Measurements from ENCODE around the gene KLHL22.
A peak's percentile ranks its signal among the peaks of the same experiment; 100 is the strongest.

Gene KLHL22

DNA sequence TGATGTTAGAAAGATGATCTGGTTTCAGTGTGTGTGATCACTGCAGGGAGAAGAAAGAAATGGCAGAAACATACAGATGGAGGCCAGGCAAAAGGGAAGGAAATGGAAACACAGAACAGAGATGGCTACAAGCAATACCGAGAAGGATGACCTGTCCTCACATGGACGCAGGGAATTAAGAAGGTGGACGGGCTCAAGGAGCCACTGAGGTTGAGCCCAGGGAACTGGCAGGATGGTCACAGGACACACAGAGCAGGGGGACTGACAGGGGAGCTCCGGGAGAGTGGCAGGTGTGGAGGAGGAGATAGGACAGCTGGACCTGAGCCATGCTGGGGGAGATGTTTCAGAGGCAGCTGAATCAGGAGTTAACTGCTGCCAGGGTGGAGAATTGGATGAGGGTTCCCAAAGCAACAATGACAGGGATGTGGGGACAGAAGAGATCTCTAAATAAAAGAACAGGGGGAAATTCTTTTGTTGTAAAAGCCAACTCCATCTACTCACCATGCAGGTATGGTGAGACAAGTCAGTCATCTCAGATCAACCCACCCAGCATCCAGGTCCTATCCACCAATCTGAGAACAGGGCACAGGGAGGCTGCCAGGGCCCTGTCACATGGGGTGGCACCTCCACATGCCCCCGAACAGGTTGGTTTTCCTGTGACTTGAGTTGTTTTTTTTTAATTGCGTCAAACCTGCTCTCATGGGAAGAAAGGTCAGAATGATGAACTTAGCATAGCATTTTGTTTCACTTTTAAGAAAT lies 26.3 kb downstream of the KLHL22 start:
- H3K79me1 ChIP-seq (ENCODE audit: low read length), result no peaks in the 10 kb centered on the region
- no peak overlapping the region for H2BK120ac ChIP-seq (ENCODE audit: insufficient read depth, low read length, poor library complexity)
- H4K91ac ChIP-seq (ENCODE audit: low read depth, low read length), result no peak overlapping the region
- H2BK5ac ChIP-seq (ENCODE audit: low read depth, low read length, poor library complexity), result no peak overlapping the region
- no peaks in the 10 kb centered on the region for H3K27me3 ChIP-seq (ENCODE audit: insufficient read depth, low read length)
- no peaks in the 10 kb centered on the region for H3K79me2 ChIP-seq (ENCODE audit: control insufficient read depth, insufficient read depth, low read length, poor library complexity)
- no peak overlapping the region for H3K9ac ChIP-seq (ENCODE audit: low read length)
- H3K14ac ChIP-seq (ENCODE audit: low read length), result no peak overlapping the region
- H3K18ac ChIP-seq (ENCODE audit: low read length), result no peak overlapping the region
- no peak overlapping the region for H3K4ac ChIP-seq (ENCODE audit: low read depth, low read length)
- H3K36me3 ChIP-seq (ENCODE audit: control insufficient read depth in 1 of 2, insufficient read depth in 2 of 2, low read length in 2 of 2), result peaks cover 22 to 30% of the 10 kb centered on the region in 2 experiments
- no peak overlapping the region for H2AK5ac ChIP-seq (ENCODE audit: low read length)
- no peaks in the 10 kb centered on the region for H3K9me3 ChIP-seq (ENCODE audit: insufficient read depth, low read depth, low read length)
- H3K4me3 ChIP-seq (ENCODE audit: low read depth, low read length), result no peak overlapping the region
- no peak overlapping the region for H4K12ac ChIP-seq (ENCODE audit: low read depth, low read length)
- H3K27ac ChIP-seq (ENCODE audit: low read depth, low read length), result no peak overlapping the region
- no peak overlapping the region for H4K8ac ChIP-seq (ENCODE audit: low read depth, low read length)
- no peak for DNase-seq
- H3K4me2 ChIP-seq (ENCODE audit: low read length), result no peak overlapping the region
- no peak overlapping the region for H2BK12ac ChIP-seq (ENCODE audit: low read length)
- no peak overlapping the region for H2AFZ ChIP-seq (ENCODE audit: insufficient read depth, low read length, poor library complexity)
- peak overlapping the region; percentile 22 for H3K23ac ChIP-seq (ENCODE audit: low read length)
- H3K4me1 ChIP-seq (ENCODE audit: control insufficient read depth in 1 of 2, insufficient read depth in 2 of 2, low read length in 2 of 2), result peaks cover 3% of the 10 kb centered on the region in 2 experiments
- WGBS (ENCODE audit: extremely low coverage, insufficient coverage, insufficient read length), result no CpG with 5 or more reads among the region's 6 CpGs

DNA sequence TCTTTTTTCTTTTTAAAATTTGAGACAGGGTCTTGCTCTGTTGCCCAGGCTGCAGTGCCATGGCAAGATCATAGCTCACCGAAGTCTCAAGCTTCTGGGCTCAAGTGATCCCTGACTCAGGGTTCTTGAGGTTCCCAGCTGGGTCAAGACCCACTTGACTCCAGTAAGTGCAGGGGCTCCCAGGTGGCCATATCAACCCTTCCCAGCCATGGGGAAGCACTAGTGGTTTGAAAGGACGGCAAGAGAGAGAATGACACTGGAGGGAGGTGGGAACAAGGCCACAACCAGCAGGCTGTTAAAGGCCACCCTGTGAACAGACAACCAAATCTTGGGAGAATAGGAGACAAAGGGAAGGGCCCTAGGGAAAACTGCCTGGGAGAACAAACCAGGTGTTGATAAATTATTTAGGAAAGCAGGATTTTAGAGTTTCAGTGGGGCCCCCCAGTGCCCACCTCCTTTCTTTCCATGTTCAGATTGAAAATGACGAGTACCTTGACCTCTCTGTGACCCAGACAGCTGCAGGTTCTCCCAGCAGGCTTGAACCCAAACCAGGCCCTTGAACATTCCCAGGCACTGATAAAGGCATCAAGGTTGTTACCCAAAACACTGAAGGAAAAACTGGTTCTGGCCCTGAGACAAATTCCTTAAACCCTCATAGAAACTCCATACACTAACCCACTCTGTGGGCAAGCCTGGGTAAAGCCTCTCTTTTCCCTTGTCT lies 28.8 kb downstream of the KLHL22 start:
- H3K4me2 ChIP-seq (ENCODE audit: low read length), result no peak overlapping the region
- DNase-seq, result no peak
- H3K27me3 ChIP-seq (ENCODE audit: insufficient read depth, low read length), result no peaks in the 10 kb centered on the region
- no peak overlapping the region for H2BK120ac ChIP-seq (ENCODE audit: insufficient read depth, low read length, poor library complexity)
- H3K4ac ChIP-seq (ENCODE audit: low read depth, low read length), result no peak overlapping the region
- H2BK5ac ChIP-seq (ENCODE audit: low read depth, low read length, poor library complexity), result no peak overlapping the region
- no peak overlapping the region for H4K8ac ChIP-seq (ENCODE audit: low read depth, low read length)
- no peak overlapping the region for H2AK5ac ChIP-seq (ENCODE audit: low read length)
- no peak overlapping the region for H2AFZ ChIP-seq (ENCODE audit: insufficient read depth, low read length, poor library complexity)
- H3K79me1 ChIP-seq (ENCODE audit: low read length), result no peaks in the 10 kb centered on the region
- no peak overlapping the region for H4K12ac ChIP-seq (ENCODE audit: low read depth, low read length)
- H3K23ac ChIP-seq (ENCODE audit: low read length), result no peak overlapping the region
- H3K36me3 ChIP-seq (ENCODE audit: control insufficient read depth in 1 of 2, insufficient read depth in 2 of 2, low read length in 2 of 2), result peaks cover 25 to 37% of the 10 kb centered on the region in 2 experiments
- no peak overlapping the region for H2BK12ac ChIP-seq (ENCODE audit: low read length)
- no peak overlapping the region for H3K4me3 ChIP-seq (ENCODE audit: low read depth, low read length)
- H3K14ac ChIP-seq (ENCODE audit: low read length), result no peak overlapping the region
- H3K27ac ChIP-seq (ENCODE audit: low read depth, low read length), result no peak overlapping the region
- H3K9me3 ChIP-seq (ENCODE audit: insufficient read depth, low read depth, low read length), result no peaks in the 10 kb centered on the region
- no CpG with 5 or more reads among the region's 3 CpGs for WGBS (ENCODE audit: extremely low coverage, insufficient coverage, insufficient read length)
- H3K18ac ChIP-seq (ENCODE audit: low read length), result no peak overlapping the region
- no peaks in the 10 kb centered on the region for H3K79me2 ChIP-seq (ENCODE audit: control insufficient read depth, insufficient read depth, low read length, poor library complexity)
- no peaks in the 10 kb centered on the region for H3K4me1 ChIP-seq (ENCODE audit: control insufficient read depth in 1 of 2, insufficient read depth in 2 of 2, low read length in 2 of 2)
- no peak overlapping the region for H3K9ac ChIP-seq (ENCODE audit: low read length)
- no peak overlapping the region for H4K91ac ChIP-seq (ENCODE audit: low read depth, low read length)

DNA sequence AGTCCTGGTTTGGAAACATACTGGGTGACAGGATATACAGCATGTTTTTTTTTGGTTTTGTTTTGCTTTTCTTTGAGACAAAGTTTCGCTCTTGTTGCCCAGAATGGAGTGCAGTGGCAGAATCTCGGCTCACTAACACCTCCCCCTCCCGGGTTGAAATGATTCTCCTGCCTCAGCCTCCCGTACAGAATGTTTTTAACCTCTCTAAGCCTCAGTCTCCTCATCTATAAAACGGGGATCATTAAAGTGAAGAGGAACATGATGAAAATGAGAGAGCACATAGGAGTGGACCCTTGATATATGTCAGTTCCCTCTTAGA lies 29.9 kb downstream of the KLHL22 start:
- Histone ChIP-seq H3K79me2 (ENCODE audit: control insufficient read depth, insufficient read depth, low read length, poor library complexity) (no peaks in the 10 kb centered on the region), H4K12ac (ENCODE audit: low read depth, low read length) (no peak overlapping the region), H3K4me1 (ENCODE audit: control insufficient read depth in 1 of 2, insufficient read depth in 2 of 2, low read length in 2 of 2) (no peaks in the 10 kb centered on the region), H3K14ac (ENCODE audit: low read length) (no peak overlapping the region), H3K18ac (ENCODE audit: low read length) (no peak overlapping the region), H2BK12ac (ENCODE audit: low read length) (no peak overlapping the region), H4K91ac (ENCODE audit: low read depth, low read length) (no peak overlapping the region), H3K27me3 (ENCODE audit: insufficient read depth, low read length) (no peaks in the 10 kb centered on the region), H3K9me3 (ENCODE audit: insufficient read depth, low read depth, low read length) (no peaks in the 10 kb centered on the region), H2BK120ac (ENCODE audit: insufficient read depth, low read length, poor library complexity) (no peak overlapping the region), H3K9ac (ENCODE audit: low read length) (no peak overlapping the region), H3K4me2 (ENCODE audit: low read length) (no peak overlapping the region), H3K4me3 (ENCODE audit: low read depth, low read length) (no peak overlapping the region), H2AFZ (ENCODE audit: insufficient read depth, low read length, poor library complexity) (no peak overlapping the region), H4K8ac (ENCODE audit: low read depth, low read length) (no peak overlapping the region), H2AK5ac (ENCODE audit: low read length) (no peak overlapping the region), H3K23ac (ENCODE audit: low read length) (no peak overlapping the region), H3K27ac (ENCODE audit: low read depth, low read length) (no peak overlapping the region), H2BK5ac (ENCODE audit: low read depth, low read length, poor library complexity) (no peak overlapping the region), H3K36me3 (ENCODE audit: control insufficient read depth in 1 of 2, insufficient read depth in 2 of 2, low read length in 2 of 2) (peaks cover 17 to 27% of the 10 kb centered on the region in 2 experiments), H3K4ac (ENCODE audit: low read depth, low read length) (no peak overlapping the region), H3K79me1 (ENCODE audit: low read length) (no peaks in the 10 kb centered on the region)
- WGBS (ENCODE audit: extremely low coverage, insufficient coverage, insufficient read length), result no CpG with 5 or more reads among the region's 5 CpGs
- no peak for DNase-seq

DNA sequence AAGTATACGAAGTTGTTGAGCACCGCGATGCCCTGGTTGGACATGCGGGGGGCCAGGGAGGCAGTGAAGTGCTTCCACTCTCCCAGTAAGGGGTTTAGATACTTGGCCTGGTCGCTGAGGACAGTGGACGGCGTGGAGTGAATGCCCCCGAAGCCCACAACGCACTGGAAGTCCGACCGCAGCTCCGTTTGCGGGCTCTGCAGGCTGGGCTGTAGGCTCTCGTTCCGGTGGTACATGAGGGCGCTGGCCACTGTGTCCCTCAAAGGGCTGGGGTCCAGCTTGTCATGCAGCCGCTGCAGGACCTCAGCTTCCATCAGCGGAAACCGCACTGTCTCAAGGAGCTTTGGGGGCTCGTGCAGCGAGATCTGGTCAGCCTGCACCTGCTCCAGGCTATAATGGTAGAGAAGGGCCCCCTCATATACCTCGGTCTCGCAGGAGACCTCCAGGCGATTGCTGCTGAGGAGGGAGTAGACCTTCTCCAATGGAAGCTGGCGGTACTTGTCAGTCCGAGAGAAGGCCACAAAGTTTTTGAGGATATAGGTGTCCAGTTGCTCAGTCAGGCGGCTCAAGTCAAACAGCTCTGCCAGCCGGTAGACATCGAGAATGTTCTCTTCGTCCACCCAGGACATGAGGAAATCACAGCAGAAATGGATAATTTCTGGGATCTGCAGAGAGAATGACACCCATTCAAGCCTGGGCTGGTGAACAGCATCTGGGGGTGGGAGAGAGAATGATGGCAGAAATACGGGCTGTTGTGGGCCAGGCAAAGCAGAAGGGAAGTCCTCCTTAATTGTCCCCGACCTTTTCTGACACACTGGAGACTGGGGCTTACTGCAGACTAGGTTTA lies 30.5 kb downstream of the KLHL22 start:
- no peak overlapping the region for H2BK5ac ChIP-seq (ENCODE audit: low read depth, low read length, poor library complexity)
- no peak for DNase-seq
- H3K9ac ChIP-seq (ENCODE audit: low read length), result no peak overlapping the region
- no peaks in the 10 kb centered on the region for H3K79me1 ChIP-seq (ENCODE audit: low read length)
- H3K27me3 ChIP-seq (ENCODE audit: insufficient read depth, low read length), result no peaks in the 10 kb centered on the region
- no peak overlapping the region for H4K8ac ChIP-seq (ENCODE audit: low read depth, low read length)
- no peaks in the 10 kb centered on the region for H3K9me3 ChIP-seq (ENCODE audit: insufficient read depth, low read depth, low read length)
- H2AK5ac ChIP-seq (ENCODE audit: low read length), result no peak overlapping the region
- no peak overlapping the region for H3K4ac ChIP-seq (ENCODE audit: low read depth, low read length)
- H3K4me1 ChIP-seq (ENCODE audit: control insufficient read depth in 1 of 2, insufficient read depth in 2 of 2, low read length in 2 of 2), result no peaks in the 10 kb centered on the region
- peaks cover 17 to 24% of the 10 kb centered on the region in 2 experiments for H3K36me3 ChIP-seq (ENCODE audit: control insufficient read depth in 1 of 2, insufficient read depth in 2 of 2, low read length in 2 of 2)
- H3K14ac ChIP-seq (ENCODE audit: low read length), result no peak overlapping the region
- no peak overlapping the region for H4K12ac ChIP-seq (ENCODE audit: low read depth, low read length)
- H3K27ac ChIP-seq (ENCODE audit: low read depth, low read length), result no peak overlapping the region
- H3K4me3 ChIP-seq (ENCODE audit: low read depth, low read length), result no peak overlapping the region
- H3K4me2 ChIP-seq (ENCODE audit: low read length), result no peak overlapping the region
- H2BK12ac ChIP-seq (ENCODE audit: low read length), result no peak overlapping the region
- H2BK120ac ChIP-seq (ENCODE audit: insufficient read depth, low read length, poor library complexity), result no peak overlapping the region
- no peaks in the 10 kb centered on the region for H3K79me2 ChIP-seq (ENCODE audit: control insufficient read depth, insufficient read depth, low read length, poor library complexity)
- H4K91ac ChIP-seq (ENCODE audit: low read depth, low read length), result no peak overlapping the region
- no peak overlapping the region for H3K23ac ChIP-seq (ENCODE audit: low read length)
- no CpG with 5 or more reads among the region's 32 CpGs for WGBS (ENCODE audit: extremely low coverage, insufficient coverage, insufficient read length)
- H3K18ac ChIP-seq (ENCODE audit: low read length), result no peak overlapping the region
- H2AFZ ChIP-seq (ENCODE audit: insufficient read depth, low read length, poor library complexity), result no peak overlapping the region

Data from trophoblast cell (in vitro differentiated cells and primary cell).